HCT116 (cell line): ENCODE data around the gene RAC2.

Experiments
- CEBPB ChIP-seq: IDR thresholded peaks from 2 replicates; pipeline ENCODE4 v1.6.1; 2012; ENCODE audit warnings: low read depth
- EZH2phosphoT487 ChIP-seq: fragments of 200-600 bp; IDR thresholded peaks from 2 replicates; pipeline ENCODE4 v1.6.1; 2018; ENCODE audit warnings: antibody characterized with exemption, borderline replicate concordance
- POLR2A ChIP-seq: IDR thresholded peaks from 2 replicates; pipeline ENCODE4 v1.7.0; 2011; ENCODE audit warnings: borderline replicate concordance; ENCODE audit not compliant: insufficient read depth, insufficient read length; ENCODE audit errors: extremely low read depth
- POLR2AphosphoS5 ChIP-seq: IDR thresholded peaks from 2 replicates; pipeline ENCODE4 v1.6.1; 2011; ENCODE audit warnings: mild to moderate bottlenecking, low read depth, low read length, moderate library complexity
- RAD21 ChIP-seq: IDR thresholded peaks from 2 replicates; pipeline ENCODE4 v1.6.1; 2012; ENCODE audit warnings: low read depth, mild to moderate bottlenecking
- SIN3A ChIP-seq: IDR thresholded peaks from 2 replicates; pipeline ENCODE4 v1.6.1; 2012; ENCODE audit warnings: low read depth
- ZNF274 ChIP-seq: fragments of 200-500 bp; sonication (Bioruptor generic); IDR thresholded peaks from 2 replicates; pipeline ENCODE4 v1.6.1; 2014; ENCODE audit warnings: mild to moderate bottlenecking, low read depth, low read length, inconsistent platforms
- TF ChIP-seq, protein P1 (sequence below): IDR thresholded peaks from 2 replicates; pipeline ENCODE4 v1.6.1; 2012
- TF ChIP-seq, protein P2 (sequence below), 3 experiments: fragments of 200-600 bp in 1 of 3; sonication (generic) in 1 of 3; IDR thresholded peaks in 2 of 3; conservative IDR thresholded peaks in 1 of 3; 2 replicates each; pipeline ENCODE4 v1.5.1; 2012 to 2017; ENCODE audit warnings: low read depth in 2 of 3, low read length in 2 of 3, antibody characterized with exemption in 1 of 3, borderline replicate concordance in 1 of 3, control low read depth in 1 of 3, mild to moderate bottlenecking in 1 of 3, mixed read lengths in 1 of 3, mixed run types in 1 of 3, moderate library complexity in 1 of 3; ENCODE audit not compliant: insufficient read depth in 1 of 3

DNA sequence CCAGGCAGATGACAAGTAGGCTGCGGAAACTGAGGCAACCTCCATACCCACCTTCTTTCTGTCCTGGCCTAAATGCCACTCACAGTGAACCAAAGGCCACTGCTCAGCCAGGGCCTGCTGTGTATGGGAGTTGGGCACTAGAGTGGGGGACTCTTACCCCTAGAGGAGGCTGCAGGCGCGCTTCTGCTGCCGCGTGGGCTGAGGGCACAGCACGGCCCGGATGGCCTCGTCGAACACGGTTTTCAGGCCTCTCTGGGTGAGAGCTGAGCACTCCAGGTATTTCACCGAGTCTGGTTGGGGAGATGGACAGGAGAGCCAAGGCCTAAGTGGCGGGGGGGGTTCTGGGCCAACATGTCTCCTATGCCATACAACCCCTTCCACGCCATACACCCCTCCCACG lies 17.6 kb downstream of the RAC2 start:
- TF ChIP-seq CEBPB (no peak), EZH2phosphoT487 (no peak), RAD21 (no peak), POLR2AphosphoS5 (no peak), POLR2A (no peak), ZNF274 (no peak), SIN3A (no peak)
- TF ChIP-seq, protein P1, sequence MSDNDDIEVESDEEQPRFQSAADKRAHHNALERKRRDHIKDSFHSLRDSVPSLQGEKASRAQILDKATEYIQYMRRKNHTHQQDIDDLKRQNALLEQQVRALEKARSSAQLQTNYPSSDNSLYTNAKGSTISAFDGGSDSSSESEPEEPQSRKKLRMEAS = no peak
- TF ChIP-seq, protein P2, sequence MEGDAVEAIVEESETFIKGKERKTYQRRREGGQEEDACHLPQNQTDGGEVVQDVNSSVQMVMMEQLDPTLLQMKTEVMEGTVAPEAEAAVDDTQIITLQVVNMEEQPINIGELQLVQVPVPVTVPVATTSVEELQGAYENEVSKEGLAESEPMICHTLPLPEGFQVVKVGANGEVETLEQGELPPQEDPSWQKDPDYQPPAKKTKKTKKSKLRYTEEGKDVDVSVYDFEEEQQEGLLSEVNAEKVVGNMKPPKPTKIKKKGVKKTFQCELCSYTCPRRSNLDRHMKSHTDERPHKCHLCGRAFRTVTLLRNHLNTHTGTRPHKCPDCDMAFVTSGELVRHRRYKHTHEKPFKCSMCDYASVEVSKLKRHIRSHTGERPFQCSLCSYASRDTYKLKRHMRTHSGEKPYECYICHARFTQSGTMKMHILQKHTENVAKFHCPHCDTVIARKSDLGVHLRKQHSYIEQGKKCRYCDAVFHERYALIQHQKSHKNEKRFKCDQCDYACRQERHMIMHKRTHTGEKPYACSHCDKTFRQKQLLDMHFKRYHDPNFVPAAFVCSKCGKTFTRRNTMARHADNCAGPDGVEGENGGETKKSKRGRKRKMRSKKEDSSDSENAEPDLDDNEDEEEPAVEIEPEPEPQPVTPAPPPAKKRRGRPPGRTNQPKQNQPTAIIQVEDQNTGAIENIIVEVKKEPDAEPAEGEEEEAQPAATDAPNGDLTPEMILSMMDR (IDR thresholded peaks at IDR 0.05 in 2 of 3, conservative IDR thresholded peaks at IDR 0.05 in 1 of 3; ENCODE audit: borderline replicate concordance in 1 of 3, insufficient read depth in 1 of 3, low read depth in 2 of 3, low read length in 2 of 3) = no peak
